ENCODE measurements around the gene METTL23. TPM values are rescaled to one million over a fixed set of nuclear protein-coding genes. Genes with fewer than 3 reads are reported as not detected.
"Not testable (repeated sequence)": the region's sequence is repeated elsewhere in the genome, so short reads cannot be mapped to it uniquely, and the experiment has no call there.

METTL23 gene
- total and polyA plus RNA-seq, 2 donors (not counting 3 experiments of a cell fraction or from before 2014, with no cell fraction given), result 19.5 to 33.4 TPM

- H3K4me2 ChIP-seq (ENCODE audit: insufficient read depth, low read length); H3K4me3 ChIP-seq (replicated peaks in 1 of 3; ENCODE audit: insufficient read depth in 1 of 3, low read depth in 1 of 3, low read length in 3 of 3); H3K9me3 ChIP-seq (replicated peaks; ENCODE audit: control insufficient read depth, insufficient read depth, low read length); H3K27me3 ChIP-seq (ENCODE audit: control insufficient read depth in 2 of 2, insufficient read depth in 2 of 2, low read length in 2 of 2); DNase-seq (ENCODE audit: low read depth, low spot score); dilution Hi-C loops (cut with MboI; ENCODE audit: extremely low pct_ligation_motif_present, low sequenced_read_pairs); BruUV-seq (replicated peaks); H3K9ac ChIP-seq (replicated peaks; ENCODE audit: extremely low read depth, insufficient read depth, low read length); H4K20me1 ChIP-seq (replicated peaks; ENCODE audit: control insufficient read depth, extremely low read depth, insufficient read depth, low read length); CTCF ChIA-PET; H2AFZ ChIP-seq (ENCODE audit: low read depth, low read length); intact Hi-C loops (cut with micrococcal nuclease); H3K9me1 ChIP-seq (replicated peaks; ENCODE audit: control insufficient read depth, extremely low read depth, insufficient read depth, low read length); H3K27ac ChIP-seq (ENCODE audit: insufficient read depth, low read depth, low read length); FAIRE-seq: not testable (repeated sequence)
- POLR2A ChIA-PET, result interaction anchor here (0.7 kb wide), 1 partner anchor 50 kb away, joined by 3 read pairs; no protein-coding TSS in a partner anchor
- peaks cover 20 to 34% of the 10 kb centered on the region in 2 experiments for H3K36me3 ChIP-seq (ENCODE audit: control insufficient read depth in 2 of 2, extremely low read depth in 1 of 2, insufficient read depth in 2 of 2, low read length in 2 of 2)
- peaks cover 18% of the 10 kb centered on the region for H3K4me1 ChIP-seq (ENCODE audit: control insufficient read depth, extremely low read depth, insufficient read depth, low read length)
- H3K79me2 ChIP-seq (ENCODE audit: control insufficient read depth, insufficient read depth, low read length), result peaks cover 49% of the 10 kb centered on the region
These were observed 3.7 kb upstream of the METTL23 start for GRCh38 chr17:76722977-76723376.

- FAIRE-seq, result no peak
- Histone ChIP-seq H3K9me3 (replicated peaks; ENCODE audit: control insufficient read depth, insufficient read depth, low read length) (no peaks in the 10 kb centered on the region), H3K36me3 (ENCODE audit: control insufficient read depth in 2 of 2, extremely low read depth in 1 of 2, insufficient read depth in 2 of 2, low read length in 2 of 2) (peaks cover 13 to 29% of the 10 kb centered on the region in 2 experiments), H3K4me2 (ENCODE audit: insufficient read depth, low read length) (no peak overlapping the region), H3K27me3 (ENCODE audit: control insufficient read depth in 2 of 2, insufficient read depth in 2 of 2, low read length in 2 of 2) (no peaks in the 10 kb centered on the region), H4K20me1 (replicated peaks; ENCODE audit: control insufficient read depth, extremely low read depth, insufficient read depth, low read length) (no peaks in the 10 kb centered on the region), H3K27ac (ENCODE audit: insufficient read depth, low read depth, low read length) (no peak overlapping the region), H3K4me3 (replicated peaks in 1 of 3; ENCODE audit: insufficient read depth in 1 of 3, low read depth in 1 of 3, low read length in 3 of 3) (no peak overlapping the region), H3K79me2 (ENCODE audit: control insufficient read depth, insufficient read depth, low read length) (peaks cover 55% of the 10 kb centered on the region), H3K9me1 (replicated peaks; ENCODE audit: control insufficient read depth, extremely low read depth, insufficient read depth, low read length) (no peaks in the 10 kb centered on the region), H2AFZ (ENCODE audit: low read depth, low read length) (no peak overlapping the region), H3K4me1 (ENCODE audit: control insufficient read depth, extremely low read depth, insufficient read depth, low read length) (peaks cover 18% of the 10 kb centered on the region), H3K9ac (replicated peaks; ENCODE audit: extremely low read depth, insufficient read depth, low read length) (no peak overlapping the region)
- TF ChIP-seq MYC (IDR thresholded peaks at IDR 0.05; ENCODE audit: low read depth, low read length), result no peak
- TF ChIP-seq EZH2 (IDR thresholded peaks at IDR 0.05; ENCODE audit: borderline replicate concordance, low read depth, low read length, severe bottlenecking), result no peak
- TF ChIP-seq JUN (IDR thresholded peaks at IDR 0.05; ENCODE audit: borderline replicate concordance, insufficient read depth, insufficient read length, low read depth), result no peak
- no peak for TF ChIP-seq MAX (IDR thresholded peaks at IDR 0.05; ENCODE audit: insufficient read depth, insufficient read length)
- no peak for DNase-seq (ENCODE audit: low read depth, low spot score)
- ChIA-PET POLR2A (no interaction called here), CTCF (interaction anchor here (1.2 kb wide), 1 partner anchor 11 kb away, joined by 3 read pairs; no protein-coding TSS in a partner anchor)
- dilution Hi-C loops (cut with MboI; ENCODE audit: extremely low pct_ligation_motif_present, low sequenced_read_pairs), result no loop called here
- intact Hi-C loops (cut with micrococcal nuclease), result no loop called here
- BruUV-seq (replicated peaks), result no TSS peak
These were observed 2.8 kb upstream of the METTL23 start for GRCh38 chr17:76723812-76724211.

Measured in endothelial cell of umbilical vein (primary cell).